AG09309 (cell line): ENCODE results near the gene GLIS1.

ENCODE experiments used
- DNase-seq: peaks from one replicate; pipeline ENCODE4 v3.0.0-alpha.2; 2010; ENCODE audit warnings: low read depth
- H3K4me3 ChIP-seq: 2 replicates; pipeline ENCODE4 v1.5.1; 2011; ENCODE audit warnings: mild to moderate bottlenecking, low read depth, low read length, moderate library complexity; ENCODE audit not compliant: control insufficient read depth
- CTCF ChIP-seq: IDR thresholded peaks from 2 replicates; pipeline ENCODE4 v1.5.1; 2011; ENCODE audit warnings: mild to moderate bottlenecking, low read depth, low read length, inconsistent platforms; ENCODE audit not compliant: insufficient read depth, control insufficient read depth; ENCODE audit errors: missing control alignments

The GLIS1 gene

GRCh38 chr1:53616511-53616910 lies 122.5 kb downstream of the GLIS1 start:
- no peak for TF ChIP-seq CTCF
- no peak overlapping the region for H3K4me3 ChIP-seq
- no peak for DNase-seq

GRCh38 chr1:53615101-53615500 lies 123.9 kb downstream of the GLIS1 start:
- TF ChIP-seq CTCF, result no peak
- DNase-seq, result no peak
- H3K4me3 ChIP-seq, result no peak overlapping the region

GRCh38 chr1:53614231-53615021 lies 124.5 kb downstream of the GLIS1 start:
- no peak overlapping the region for H3K4me3 ChIP-seq
- no peak for TF ChIP-seq CTCF
- DNase-seq, result no peak

- DNase-seq, result no peak
- no peak for TF ChIP-seq CTCF
- H3K4me3 ChIP-seq, result no peak overlapping the region
These were observed 130.3 kb downstream of the GLIS1 start for GRCh38 chr1:53608676-53609075.

GRCh38 chr1:53608071-53608470 lies 130.9 kb downstream of the GLIS1 start:
- TF ChIP-seq CTCF, result no peak
- no peak overlapping the region for H3K4me3 ChIP-seq
- DNase-seq, result no peak

- TF ChIP-seq CTCF, result no peak
- no peak overlapping the region for H3K4me3 ChIP-seq
- DNase-seq, result no peak
These were observed 132.3 kb downstream of the GLIS1 start for GRCh38 chr1:53606651-53607051.
